GM18951 (cell line): ENCODE measurements around the gene PRDM11.

Source experiments
- POLR2A ChIP-seq: IDR thresholded peaks from 4 replicates; pipeline ENCODE4 v1.6.1; 2011; ENCODE audit warnings: mild to moderate bottlenecking; ENCODE audit not compliant: insufficient read length, insufficient read depth; ENCODE audit errors: extremely low read depth
- in situ Hi-C: fragments of 300-500 bp; cut with MboI; formaldehyde crosslinking; loops from one replicate; pipeline ENCODE4 v1.12.0; 2022; ENCODE audit warnings: low sequenced_read_pairs, mixed read lengths, inconsistent platforms; ENCODE audit not compliant: unreplicated experiment

Gene PRDM11

GRCh38 chr11:45275828-45276227 lies 129.4 kb downstream of the PRDM11 start:
- TF ChIP-seq POLR2A, result no peak
- in situ Hi-C loops, result no loop called here

- no peak for TF ChIP-seq POLR2A
- in situ Hi-C loops, result no loop called here
Observed at GRCh38 chr11:45278714-45279113, 132.3 kb downstream of the PRDM11 start.

GRCh38 chr11:45279645-45280044 lies 133.2 kb downstream of the PRDM11 start:
- TF ChIP-seq POLR2A, result no peak
- in situ Hi-C loops, result no loop called here

GRCh38 chr11:45280449-45280848 lies 134.0 kb downstream of the PRDM11 start:
- no peak for TF ChIP-seq POLR2A
- in situ Hi-C loops, result no loop called here

- no peak for TF ChIP-seq POLR2A
- in situ Hi-C loops, result no loop called here
Observed at GRCh38 chr11:45282081-45282480, 135.6 kb downstream of the PRDM11 start.
